Hepatocyte (in vitro differentiated cells): ENCODE results near the gene CDK19.

Experiments
- CTCF ChIP-seq: fragments of 200-600 bp; sonication (generic); IDR thresholded peaks from 2 replicates; pipeline ENCODE4 v1.5.1; 2016; ENCODE audit warnings: antibody characterized with exemption, mild to moderate bottlenecking; ENCODE audit not compliant: poor library complexity
- EZH2phosphoT487 ChIP-seq: fragments of 200-600 bp; sonication (generic); IDR thresholded peaks from one replicate; pipeline ENCODE4 v1.6.1; 2018; ENCODE audit warnings: antibody characterized with exemption, mild to moderate bottlenecking, low read depth, moderate library complexity; ENCODE audit not compliant: unreplicated experiment, severe bottlenecking

GRCh38 chr6:110856296-110856695 is 41.0 kb upstream of the CDK19 start:
- TF ChIP-seq CTCF (no peak), EZH2phosphoT487 (no peak)
